Psoas muscle (tissue), 8 donors: ENCODE data around the gene MAGI1. TPM values are rescaled to one million over a fixed set of nuclear protein-coding genes. Genes with fewer than 3 reads are reported as not detected.
"Not testable (repeated sequence)": the region's sequence is repeated elsewhere in the genome, so short reads cannot be mapped to it uniquely, and the experiment has no call there.

Experiments
- ATAC-seq, 4 donors: fragments of 200-7000 bp; cut with Tn5 transposase; one replicate each; pipeline ENCODE4 v1.9.1; 2020; ENCODE audit warnings: moderate library complexity in 3 of 4, mild to moderate bottlenecking in 2 of 4
- DNase-seq, 2 donors: peaks; one replicate each; pipeline ENCODE4 v3.0.0-alpha.2; 2020
- H3K27ac ChIP-seq: fragments of 200-600 bp; one replicate; pipeline ENCODE4 v1.8.0; 2022
- H3K27me3 ChIP-seq, 3 donors: fragments of 200-600 bp in 1 of 3; one replicate each; pipeline versions ENCODE4 v1.6.1 to v1.8.0; 2013 to 2022; ENCODE audit warnings: low read length in 2 of 3, mild to moderate bottlenecking in 2 of 3, moderate library complexity in 1 of 3; ENCODE audit not compliant: insufficient read depth in 3 of 3
- H3K36me3 ChIP-seq, 2 donors: fragments of 200-600 bp in 1 of 2; one replicate each; pipeline versions ENCODE4 v1.6.1 to v1.8.0; 2013 to 2022; ENCODE audit warnings: low read depth in 1 of 2, mild to moderate bottlenecking in 1 of 2, moderate library complexity in 1 of 2; ENCODE audit not compliant: insufficient read depth in 1 of 2
- H3K4me1 ChIP-seq: fragments of 200-600 bp; one replicate; pipeline ENCODE4 v1.8.0; 2022
- H3K4me3 ChIP-seq: fragments of 200-600 bp; one replicate; pipeline ENCODE4 v1.8.0; 2022; ENCODE audit warnings: mild to moderate bottlenecking
- H3K9me3 ChIP-seq: fragments of 200-600 bp; one replicate; pipeline ENCODE4 v1.8.0; 2022
- CTCF ChIP-seq: fragments of 200-600 bp; IDR thresholded peaks from one replicate; pipeline ENCODE4 v1.8.0; 2022; ENCODE audit warnings: antibody characterized with exemption
- WGBS, 3 donors: extraction: QIAGEN DNeasy Blood & Tissue Kit; methylation state at CpG; one replicate each; pipeline versions ENCODE4 v1.1.6 to v1.1.7; 2013; 5-methylcytosine and 5-hydroxymethylcytosine counted together
- intact Hi-C, 2 donors: fragments of 100-400 bp; cut with DNase I; formaldehyde crosslinking; loops; one replicate each; pipeline versions ENCODE4 v1.11.0 to v1.14.2; 2022
- polyA plus RNA-seq, 3 donors: library from polyadenylated mRNA; stranded (reverse); fragments of 200-250 nt; gene quantifications; one replicate each; pipeline ENCODE4 v1.2.3, GENCODE V29; 2013
- total RNA-seq, 4 donors: library from RNA; stranded (reverse); fragmentation: NEBNext Ultra II Directional in 2 of 4; extraction: Animal tissue kit (Norgen Biotek cat#: 25700) in 2 of 4; gene quantifications; one replicate each; pipeline versions ENCODE4 v1.2.1 to v1.2.4, GENCODE V29; 2021 to 2023
- donor health status: healthy with polysubstance abuse.
- donor health status: DM: no; HTN: no; CAD: no; lungs with moderate emphysema.
- donor health status: Bipolar disorder and iron deficiency.
- donor health status: healthy.
- donor health status: DM: yes; HTN: yes; CAD: no.
- donor health status: DM: no; HTN: no; CAD: no.
- donor health status: DM: no; HTN: no; CAD: no.
- donor health status: DM: yes; HTN: yes; CAD: no.

The MAGI1 gene
- total and polyA plus RNA-seq, 7 donors = 4.5 to 8.1 (median 6.3) TPM

GRCh38 chr3:65549626-65549959 lies 489.1 kb downstream of the MAGI1 start:
- no peak for TF ChIP-seq CTCF
- H3K9me3 ChIP-seq = no peaks in the 10 kb centered on the region
- WGBS, 3 donors = 26 to 34% (median 30%) methylated on average over 9 of the region's 9 CpGs
- no peaks in the 10 kb centered on the region for H3K4me1 ChIP-seq
- H3K27me3 ChIP-seq = no peaks in the 10 kb centered on the region
- H3K27ac ChIP-seq = no peak overlapping the region
- no peak for ATAC-seq
- no peaks in the 10 kb centered on the region for H3K36me3 ChIP-seq
- intact Hi-C loops = loop anchor here in 1 of 2 donors (10.0 kb wide), 1 partner anchor 65 kb away; no protein-coding TSS in a partner anchor
- peak overlapping the region; percentile 85 for H3K4me3 ChIP-seq
- no peak for DNase-seq

GRCh38 chr3:65548848-65549625 lies 489.7 kb downstream of the MAGI1 start:
- no peaks in the 10 kb centered on the region for H3K4me1 ChIP-seq
- ATAC-seq (peak; percentile 72 to 97 (median 88)), DNase-seq (peak; percentile 17 to 71)
- intact Hi-C loops = loop anchor here in 1 of 2 donors (10.0 kb wide), 1 partner anchor 64 kb away; no protein-coding TSS in a partner anchor
- H3K27ac ChIP-seq = no peak overlapping the region
- no peaks in the 10 kb centered on the region for H3K36me3 ChIP-seq
- 1% methylated on average over 44 to 71 of the region's 71 CpGs for WGBS, 3 donors
- no peak for TF ChIP-seq CTCF
- peak overlapping the region; percentile 85 for H3K4me3 ChIP-seq
- no peaks in the 10 kb centered on the region for H3K9me3 ChIP-seq
- H3K27me3 ChIP-seq = no peaks in the 10 kb centered on the region

GRCh38 chr3:65545429-65545828 lies 493.3 kb downstream of the MAGI1 start:
- ATAC-seq = no peak
- 88 to 100% (median 98%) methylated on average over 1 of the region's 1 CpG for WGBS, 3 donors
- TF ChIP-seq CTCF = no peak
- no peak for DNase-seq
- Histone ChIP-seq H3K4me1 (peaks cover 5% of the 10 kb centered on the region), H3K27me3 (no peaks in the 10 kb centered on the region), H3K9me3 (no peaks in the 10 kb centered on the region), H3K36me3 (no peaks in the 10 kb centered on the region), H3K4me3 (no peak overlapping the region), H3K27ac (no peak overlapping the region)
- intact Hi-C loops = loop anchor here in 1 of 2 donors (10.0 kb wide), 1 partner anchor 61 kb away; no protein-coding TSS in a partner anchor

GRCh38 chr3:65543391-65543790 lies 495.3 kb downstream of the MAGI1 start:
- DNase-seq, H3K9me3 ChIP-seq, H3K4me1 ChIP-seq, H3K36me3 ChIP-seq, H3K27ac ChIP-seq, ATAC-seq, H3K4me3 ChIP-seq, H3K27me3 ChIP-seq: not testable (repeated sequence)
- intact Hi-C loops = loop anchor here in 1 of 2 donors (10.0 kb wide), 1 partner anchor 59 kb away; no protein-coding TSS in a partner anchor
- 49 to 84% (median 64%) methylated on average over 1 of the region's 1 CpG for WGBS, 3 donors

GRCh38 chr3:65540666-65541065 lies 498.1 kb downstream of the MAGI1 start:
- TF ChIP-seq CTCF = no peak
- ATAC-seq (no peak), DNase-seq (no peak)
- no peaks in the 10 kb centered on the region for H3K27me3 ChIP-seq
- 26 to 42% (median 35%) methylated on average over 1 of the region's 1 CpG for WGBS, 3 donors
- H3K4me1 ChIP-seq = peaks cover 15% of the 10 kb centered on the region
- no peak overlapping the region for H3K4me3 ChIP-seq
- H3K27ac ChIP-seq = no peak overlapping the region
- intact Hi-C loops = loop anchor here in 1 of 2 donors (10.0 kb wide), 1 partner anchor 56 kb away; no protein-coding TSS in a partner anchor
- H3K36me3 ChIP-seq = no peaks in the 10 kb centered on the region
- H3K9me3 ChIP-seq = no peaks in the 10 kb centered on the region
